ENCODE data around the gene ADPRS.

GRCh38 chr1:36112823-36113222 is 24.1 kb downstream of the ADPRS start:
- TF ChIP-seq CTCF (conservative IDR thresholded peaks at IDR 0.05) (no peak), EZH2 (IDR thresholded peaks at IDR 0.05; ENCODE audit: low read depth) (no peak)
